A549 (cell line): ENCODE data around the gene GRIPAP1. TPM values are rescaled to one million over a fixed set of nuclear protein-coding genes. Genes with fewer than 3 reads are reported as not detected.

Source experiments
- ATAC-seq, 2 experiments: fragments of 200-7000 bp in 1 of 2; fragments of >200 bp in 1 of 2; cut with Nextera tagmentation in 1 of 2; cut with Tn5 transposase in 1 of 2; 3 replicates each; pipeline versions ENCODE4 v1.8.0 to v1.9.1; 2018 to 2020; ENCODE audit warnings: mild to moderate bottlenecking in 1 of 2, moderate library complexity in 1 of 2
- CTCF ChIA-PET: fragments of 300-600 bp; sonication (Branson Sonifier 250); formaldehyde crosslinking; extraction: SDS; loops from one replicate; lab custom pipeline; 2021; ENCODE audit warnings: antibody characterized with exemption, inconsistent platforms; lab: Yijun Ruan, JAX
- POLR2A ChIA-PET: fragments of 350-600 bp; formaldehyde crosslinking; extraction: SDS; loops from one replicate; lab custom pipeline; 2021; ENCODE audit warnings: antibody characterized with exemption, inconsistent platforms; lab: Yijun Ruan, JAX
- DNase-seq, 2 experiments: peaks; one replicate each; pipeline versions ENCODE4 v3.0.0 to v3.0.0-alpha.2; 2011 to 2016; ENCODE audit warnings: low read depth in 1 of 2, low spot score in 1 of 2
- FAIRE-seq: peaks from 2 replicates; lab custom pipeline; 2011; peaks lifted over from hg19 to GRCh38; lab: Jason Lieb, UNC
- H3K27ac ChIP-seq, 2 experiments: fragments of >200 bp; sonication (Bioruptor Twin); formaldehyde crosslinking; 3 replicates each; pipeline ENCODE4 v1.5.1; 2016 to 2017
- H3K4me1 ChIP-seq: fragments of >200 bp; sonication (Bioruptor Twin); formaldehyde crosslinking; 3 replicates; pipeline ENCODE4 v1.6.1; 2016
- H3K4me2 ChIP-seq: fragments of >200 bp; sonication (Bioruptor Twin); formaldehyde crosslinking; 3 replicates; pipeline ENCODE4 v1.6.1; 2016
- H3K4me3 ChIP-seq: fragments of >200 bp; sonication (Bioruptor Twin); formaldehyde crosslinking; 3 replicates; pipeline ENCODE4 v1.5.1; 2016
- H3K9me3 ChIP-seq: fragments of >200 bp; sonication (Bioruptor Twin); formaldehyde crosslinking; 3 replicates; pipeline ENCODE4 v1.6.1; 2016
- BCL3 ChIP-seq: fragments of >200 bp; sonication (Bioruptor Twin); formaldehyde crosslinking; IDR thresholded peaks from 3 replicates; pipeline ENCODE4 v1.6.1; 2016
- CBX2 ChIP-seq: fragments of 200-600 bp; sonication (generic); IDR thresholded peaks from 2 replicates; pipeline ENCODE4 v1.6.1; 2016; ENCODE audit warnings: low read depth, mild to moderate bottlenecking, borderline replicate concordance
- CEBPB ChIP-seq, 2 experiments: fragments of >200 bp in 1 of 2; sonication (Bioruptor Twin) in 1 of 2; formaldehyde crosslinking in 1 of 2; IDR thresholded peaks; 2 replicates each; pipeline ENCODE4 v1.6.1; 2012 to 2016
- CHD2 ChIP-seq: fragments of 150-350 bp; IDR thresholded peaks from 2 replicates; pipeline ENCODE4 v1.6.1; 2014; ENCODE audit warnings: low read length; ENCODE audit not compliant: partially characterized antibody
- CHD4 ChIP-seq: fragments of 200-600 bp; sonication (generic); IDR thresholded peaks from 2 replicates; pipeline ENCODE4 v1.6.1; 2016; ENCODE audit warnings: antibody characterized with exemption, mild to moderate bottlenecking, borderline replicate concordance
- E2F6 ChIP-seq: IDR thresholded peaks from 2 replicates; pipeline ENCODE4 v1.6.1; 2012; ENCODE audit warnings: low read depth, borderline replicate concordance
- EP300 ChIP-seq, 2 experiments: fragments of >200 bp; sonication (Bioruptor Twin); formaldehyde crosslinking; IDR thresholded peaks; 2 replicates in 1 of 2; 3 replicates in 1 of 2; pipeline ENCODE4 v1.6.1; 2016 to 2017
- FOSL2 ChIP-seq, 2 experiments: fragments of 450-650 bp in 1 of 2; fragments of >200 bp in 1 of 2; sonication (Bioruptor Twin) in 1 of 2; formaldehyde crosslinking; IDR thresholded peaks; 2 replicates each; pipeline versions ENCODE4 v1.5.0 to v1.6.1; 2016 to 2020; ENCODE audit warnings: mild to moderate bottlenecking in 1 of 2, moderate library complexity in 1 of 2
- HES2 ChIP-seq: fragments of >200 bp; sonication (Bioruptor Twin); formaldehyde crosslinking; IDR thresholded peaks from 2 replicates; pipeline ENCODE4 v1.6.1; 2016
- HEYL ChIP-seq: fragments of 250-450 bp; sonication (Bioruptor Pico); IDR thresholded peaks from 2 replicates; pipeline ENCODE4 v1.8.0; 2021; ENCODE audit warnings: mild to moderate bottlenecking, moderate library complexity
- HOXB13 ChIP-seq: fragments of 250-450 bp; sonication (Bioruptor Pico); IDR thresholded peaks from 2 replicates; pipeline ENCODE4 v1.5.0; 2020; ENCODE audit warnings: low read depth, mild to moderate bottlenecking, moderate library complexity
- JUNB ChIP-seq: fragments of >200 bp; sonication (Bioruptor Twin); formaldehyde crosslinking; IDR thresholded peaks from 2 replicates; pipeline ENCODE4 v1.6.1; 2016
- MAFK ChIP-seq: fragments of 450-650 bp; IDR thresholded peaks from 2 replicates; pipeline ENCODE4 v1.6.1; 2014; ENCODE audit not compliant: partially characterized antibody
- MAZ ChIP-seq: fragments of 150-350 bp; IDR thresholded peaks from 2 replicates; pipeline ENCODE4 v1.6.1; 2014; ENCODE audit warnings: antibody characterized with exemption, low read depth, low read length, borderline replicate concordance
- NFE2L2 ChIP-seq: fragments of 150-350 bp; conservative IDR thresholded peaks from 2 replicates; pipeline ENCODE4 v1.6.1; 2014; ENCODE audit warnings: low read length
- POLR2A ChIP-seq: IDR thresholded peaks from 2 replicates; pipeline ENCODE4 v1.6.1; 2012; ENCODE audit warnings: mild to moderate bottlenecking, low read length
- POLR2AphosphoS2 ChIP-seq: conservative IDR thresholded peaks from 2 replicates; pipeline ENCODE4 v1.6.1; 2012; ENCODE audit warnings: low read length, improper control_type of control experiment, inconsistent platforms
- RARB ChIP-seq: fragments of 250-450 bp; sonication (Bioruptor Pico); IDR thresholded peaks from 2 replicates; pipeline ENCODE4 v1.8.0; 2021; ENCODE audit warnings: mild to moderate bottlenecking, moderate library complexity
- RCOR1 ChIP-seq: fragments of 150-350 bp; IDR thresholded peaks from 2 replicates; pipeline ENCODE4 v1.6.1; 2014; ENCODE audit warnings: antibody characterized with exemption, low read length, low read depth
- RNF2 ChIP-seq: fragments of 200-600 bp; sonication (generic); IDR thresholded peaks from 2 replicates; pipeline ENCODE4 v1.6.1; 2016; ENCODE audit warnings: low read depth, mild to moderate bottlenecking, antibody characterized with exemption, moderate library complexity, borderline replicate concordance
- TFCP2L1 ChIP-seq: fragments of 250-450 bp; sonication (Bioruptor Pico); IDR thresholded peaks from 2 replicates; pipeline ENCODE4 v1.5.0; 2021; ENCODE audit warnings: mild to moderate bottlenecking
- USF2 ChIP-seq: fragments of 450-650 bp; IDR thresholded peaks from 2 replicates; pipeline ENCODE4 v1.6.1; 2014; ENCODE audit warnings: antibody characterized with exemption
- ZSCAN20 ChIP-seq: fragments of 250-450 bp; sonication (Bioruptor Pico); IDR thresholded peaks from 2 replicates; pipeline ENCODE4 v1.8.0; 2022; ENCODE audit warnings: mild to moderate bottlenecking, moderate library complexity
- WGBS: methylation state at CpG from one replicate; pipeline ENCODE4 v1.1.6; 2017; ENCODE audit errors: missing lambda C conversion rate; 5-methylcytosine and 5-hydroxymethylcytosine counted together
- polyA plus RNA-seq, 4 experiments: library from polyadenylated mRNA; depleted of rRNA in 3 of 4; stranded (reverse); fragments of >200 nt; fragmentation: RNase III in 1 of 4; extraction: RNeasy Plus Mini Kit Qiagen cat#74134 plus additional on column Dnase treatment in 1 of 4; gene quantifications; 2 replicates in 3 of 4; 3 replicates in 1 of 4; pipeline ENCODE4 v1.2.3, GENCODE V29; 2011 to 2017

GRIPAP1 gene
- polyA plus RNA-seq, 2 of the 4 experiments (the other 2 are of a cell fraction), result 33.7 to 34.3 TPM

GRCh38 chrX:48940404-48940955, 61.6 kb downstream of the GRIPAP1 start:
- H3K4me2 ChIP-seq, result no peak overlapping the region
- POLR2A ChIA-PET, result no interaction called here
- TF ChIP-seq RNF2, result no peak
- no peak for TF ChIP-seq HES2
- TF ChIP-seq NFE2L2, result no peak
- TF ChIP-seq TFCP2L1 (CRISPR knock-in tag), result no peak
- TF ChIP-seq MAFK, result no peak
- no peak for TF ChIP-seq CHD4
- no peak for TF ChIP-seq FOSL2 (IDR thresholded peaks at IDR 0.05)
- TF ChIP-seq FOSL2 (CRISPR knock-in tag; IDR thresholded peaks at IDR 0.05), result no peak
- no peak for TF ChIP-seq MAZ
- TF ChIP-seq, all 56 proteins: peak for 0
- ATAC-seq, result no peak
- CTCF ChIA-PET, result interaction anchor here (2.7 kb wide), 1 partner anchor 8 kb away, joined by 11 read pairs; no protein-coding TSS in a partner anchor
- H3K27ac ChIP-seq, result no peak overlapping the region
- no peaks in the 10 kb centered on the region for H3K4me1 ChIP-seq
- H3K9me3 ChIP-seq, result no peaks in the 10 kb centered on the region
- WGBS, result 91% methylated on average over 2 of the region's 2 CpGs
- H3K4me3 ChIP-seq, result no peak overlapping the region
- no peak for FAIRE-seq
- DNase-seq, result no peak

GRCh38 chrX:48939524-48940228, 62.4 kb downstream of the GRIPAP1 start:
- Histone ChIP-seq H3K4me1 (no peaks in the 10 kb centered on the region), H3K9me3 (no peaks in the 10 kb centered on the region), H3K4me2 (no peak overlapping the region), H3K27ac (no peak overlapping the region), H3K4me3 (no peak overlapping the region)
- TF ChIP-seq POLR2A (no peak), E2F6 (no peak), HEYL (no peak), JUNB (no peak), CHD2 (no peak), MAFK (no peak), RARB (no peak), USF2 (no peak), EP300 (IDR thresholded peaks at IDR 0.05) (no peak), BCL3 (no peak), HOXB13 (CRISPR knock-in tag) (no peak), RCOR1 (no peak), RNF2 (no peak), ZSCAN20 (CRISPR knock-in tag) (no peak), CBX2 (no peak), CEBPB (IDR thresholded peaks at IDR 0.05) (no peak), POLR2AphosphoS2 (no peak)
- CTCF ChIA-PET, result interaction anchor here (2.7 kb wide), 1 partner anchor 9 kb away, joined by 11 read pairs; no protein-coding TSS in a partner anchor
- ATAC-seq (no peak), DNase-seq (no peak), FAIRE-seq (no peak)
- 82% methylated on average over 3 of the region's 3 CpGs for WGBS
- POLR2A ChIA-PET, result no interaction called here
